HEK293T (cell line): ENCODE measurements around the gene SLC7A6.

ENCODE experiments used
- FOXA1 ChIP-seq: fragments of 450-650 bp; IDR thresholded peaks from 2 replicates; pipeline ENCODE4 v1.6.1; 2016; ENCODE audit warnings: mild to moderate bottlenecking
- FOXK2 ChIP-seq: fragments of 450-650 bp; IDR thresholded peaks from 2 replicates; pipeline ENCODE4 v1.6.1; 2016; ENCODE audit warnings: mild to moderate bottlenecking
- NFRKB ChIP-seq: fragments of 450-650 bp; IDR thresholded peaks from 2 replicates; pipeline ENCODE4 v1.6.1; 2016; ENCODE audit warnings: mild to moderate bottlenecking, moderate library complexity
- SP1 ChIP-seq: fragments of 450-650 bp; IDR thresholded peaks from 2 replicates; pipeline ENCODE4 v1.6.1; 2017

GRCh38 chr16:68335175-68335574 is 70.8 kb downstream of the SLC7A6 start:
- TF ChIP-seq NFRKB = no peak
- no peak for TF ChIP-seq SP1
- TF ChIP-seq FOXK2 = no peak
- TF ChIP-seq FOXA1 = no peak
